ENCODE data around the gene RHOBTB3.

- no peak for TF ChIP-seq EZH2 (IDR thresholded peaks at IDR 0.05; ENCODE audit: insufficient read depth, poor library complexity, severe bottlenecking)
- TF ChIP-seq EZH2phosphoT487 (IDR thresholded peaks at IDR 0.05; ENCODE audit: insufficient read depth, low read depth) = no peak
Observed at GRCh38 chr5:95734187-95734586, 3.1 kb downstream of the RHOBTB3 start.
